Measurements from ENCODE around the gene KRTAP5-11.
"Not testable (repeated sequence)": the region's sequence is repeated elsewhere in the genome, so short reads cannot be mapped to it uniquely, and the experiment has no call there.

Gene KRTAP5-11

GRCh38 chr11:71581826-71582225 is 849 bp downstream of the KRTAP5-11 start:
- no peak for DNase-seq (ENCODE audit: low read depth in 2 of 2)

- DNase-seq (ENCODE audit: low read depth in 2 of 2) = no peak
Observed at GRCh38 chr11:71580057-71581003, 2.3 kb downstream of the KRTAP5-11 start.

GRCh38 chr11:71579513-71579912 is 3.2 kb downstream of the KRTAP5-11 start:
- DNase-seq (ENCODE audit: low read depth in 2 of 2) = not testable (repeated sequence)

GRCh38 chr11:71577469-71578004 is 5.1 kb downstream of the KRTAP5-11 start:
- no peak for DNase-seq (ENCODE audit: low read depth in 2 of 2)

GRCh38 chr11:71576688-71577465 is 5.8 kb downstream of the KRTAP5-11 start:
- not testable (repeated sequence) for DNase-seq (ENCODE audit: low read depth in 2 of 2)

- no peak for DNase-seq (ENCODE audit: low read depth in 2 of 2)
Observed at GRCh38 chr11:71575723-71576424, 6.8 kb downstream of the KRTAP5-11 start.

- no peak for DNase-seq (ENCODE audit: low read depth in 2 of 2)
Observed at GRCh38 chr11:71574418-71574817, 8.3 kb downstream of the KRTAP5-11 start.

GRCh38 chr11:71572811-71573210 is 9.9 kb downstream of the KRTAP5-11 start:
- no peak for DNase-seq (ENCODE audit: low read depth in 2 of 2)

- DNase-seq (ENCODE audit: low read depth in 2 of 2) = not testable (repeated sequence)
Observed at GRCh38 chr11:71571101-71571850, 11.4 kb downstream of the KRTAP5-11 start.

GRCh38 chr11:71568704-71569349 is 13.8 kb downstream of the KRTAP5-11 start:
- DNase-seq (ENCODE audit: low read depth in 2 of 2) = no peak

GRCh38 chr11:71567633-71568032 is 15.0 kb downstream of the KRTAP5-11 start:
- DNase-seq (ENCODE audit: low read depth in 2 of 2) = not testable (repeated sequence)

GRCh38 chr11:71566626-71567599 is 15.8 kb downstream of the KRTAP5-11 start:
- DNase-seq (ENCODE audit: low read depth in 2 of 2) = not testable (repeated sequence)

- DNase-seq (ENCODE audit: low read depth in 2 of 2) = no peak
Observed at GRCh38 chr11:71566081-71566620, 16.5 kb downstream of the KRTAP5-11 start.

GRCh38 chr11:71565263-71565662 is 17.4 kb downstream of the KRTAP5-11 start, which contains the start of gene KRTAP5-10:
KRTAP5-10 (plus strand) TSS chr11:71565563; CDS start chr11:71565588, 25 bp downstream.
- DNase-seq (ENCODE audit: low read depth in 2 of 2) = no peak

GRCh38 chr11:71564430-71564829 is 18.2 kb downstream of the KRTAP5-11 start:
- DNase-seq (ENCODE audit: low read depth in 2 of 2) = no peak

GRCh38 chr11:71563406-71563805 is 19.3 kb downstream of the KRTAP5-11 start:
- DNase-seq (ENCODE audit: low read depth in 2 of 2) = no peak

- DNase-seq (ENCODE audit: low read depth in 2 of 2) = no peak
Observed at GRCh38 chr11:71562120-71562519, 20.6 kb downstream of the KRTAP5-11 start.

GRCh38 chr11:71558996-71559395 is 23.7 kb downstream of the KRTAP5-11 start:
- no peak for DNase-seq (ENCODE audit: low read depth in 2 of 2)

- DNase-seq (ENCODE audit: low read depth in 2 of 2) = no peak
Observed at GRCh38 chr11:71557257-71557656, 25.4 kb downstream of the KRTAP5-11 start.

Data from stimulated activated CD8-positive, alpha-beta memory T cell treated with anti-CD3 and anti-CD28 coated beads, Interleukin-15, amount 100 ng/mL, for 4 hours (primary cell).